ENCODE data around the gene LRBA.

Gene LRBA

DNA sequence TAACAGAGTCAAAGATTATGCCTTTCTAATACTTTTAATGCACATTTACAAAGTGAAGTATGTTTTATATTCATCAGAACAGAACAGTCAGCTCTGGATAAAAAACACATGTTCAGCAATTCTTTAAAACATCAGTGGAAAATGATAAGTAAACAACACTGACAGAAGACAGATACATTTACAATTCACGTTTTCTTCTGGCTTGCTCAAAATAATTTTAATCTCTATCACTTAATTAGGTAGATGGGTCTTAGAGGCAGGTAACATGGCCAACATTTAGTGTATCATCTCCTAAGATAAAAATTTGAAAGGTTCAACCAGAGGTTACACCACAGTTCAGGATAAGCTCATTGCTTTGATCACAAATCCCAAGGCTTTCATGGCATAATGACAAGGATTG, 589.9 kb downstream of the LRBA start:
- Mint-ChIP-seq H3K27ac (ENCODE audit: low read depth) (no peak overlapping the region), H3K4me1 (no peaks in the 10 kb centered on the region)
- no peak for DNase-seq (ENCODE audit: low spot score in 2 of 2)

GRCh38 chr4:150423503-150423902, 591.6 kb downstream of the LRBA start:
- H3K4me3 Mint-ChIP-seq: no peak overlapping the region
- no peaks in the 10 kb centered on the region for H3K4me1 Mint-ChIP-seq
- H3K9me3 Mint-ChIP-seq: no peaks in the 10 kb centered on the region
- H3K27ac Mint-ChIP-seq (ENCODE audit: low read depth): peak overlapping the region; percentile 23
- H3K36me3 Mint-ChIP-seq (ENCODE audit: insufficient read depth): peaks cover 3% of the 10 kb centered on the region
- ATAC-seq (replicated peaks; ENCODE audit: extremely low read depth, poor library complexity, severe bottlenecking) (no peak), DNase-seq (ENCODE audit: low spot score in 2 of 2) (no peak)
- no peaks in the 10 kb centered on the region for H3K27me3 Mint-ChIP-seq

More for the DNA sequence above, 589.9 kb downstream of the LRBA start:
- H3K27me3 Mint-ChIP-seq: no peaks in the 10 kb centered on the region
- no peak overlapping the region for H3K4me3 Mint-ChIP-seq
- ATAC-seq (replicated peaks; ENCODE audit: extremely low read depth, poor library complexity, severe bottlenecking): no peak
- H3K36me3 Mint-ChIP-seq (ENCODE audit: insufficient read depth): peaks cover 3% of the 10 kb centered on the region
- H3K9me3 Mint-ChIP-seq: no peaks in the 10 kb centered on the region

GRCh38 chr4:150423074-150423473, 592.0 kb downstream of the LRBA start:
- no peaks in the 10 kb centered on the region for H3K4me1 Mint-ChIP-seq
- DNase-seq (ENCODE audit: low spot score in 2 of 2): no peak
- no peak for ATAC-seq (replicated peaks; ENCODE audit: extremely low read depth, poor library complexity, severe bottlenecking)
- no peak overlapping the region for H3K4me3 Mint-ChIP-seq
- peaks cover 3% of the 10 kb centered on the region for H3K36me3 Mint-ChIP-seq (ENCODE audit: insufficient read depth)
- H3K27me3 Mint-ChIP-seq: no peaks in the 10 kb centered on the region
- no peaks in the 10 kb centered on the region for H3K9me3 Mint-ChIP-seq
- H3K27ac Mint-ChIP-seq (ENCODE audit: low read depth): peak overlapping the region; percentile 23

- DNase-seq (ENCODE audit: low spot score in 2 of 2) (no peak), ATAC-seq (replicated peaks; ENCODE audit: extremely low read depth, poor library complexity, severe bottlenecking) (no peak)
- Mint-ChIP-seq H3K4me3 (no peak overlapping the region), H3K27me3 (no peaks in the 10 kb centered on the region), H3K9me3 (no peaks in the 10 kb centered on the region), H3K4me1 (no peaks in the 10 kb centered on the region), H3K27ac (ENCODE audit: low read depth) (no peak overlapping the region), H3K36me3 (ENCODE audit: insufficient read depth) (peaks cover 3% of the 10 kb centered on the region)
Observed at GRCh38 chr4:150421612-150422011, 593.5 kb downstream of the LRBA start.

DNA sequence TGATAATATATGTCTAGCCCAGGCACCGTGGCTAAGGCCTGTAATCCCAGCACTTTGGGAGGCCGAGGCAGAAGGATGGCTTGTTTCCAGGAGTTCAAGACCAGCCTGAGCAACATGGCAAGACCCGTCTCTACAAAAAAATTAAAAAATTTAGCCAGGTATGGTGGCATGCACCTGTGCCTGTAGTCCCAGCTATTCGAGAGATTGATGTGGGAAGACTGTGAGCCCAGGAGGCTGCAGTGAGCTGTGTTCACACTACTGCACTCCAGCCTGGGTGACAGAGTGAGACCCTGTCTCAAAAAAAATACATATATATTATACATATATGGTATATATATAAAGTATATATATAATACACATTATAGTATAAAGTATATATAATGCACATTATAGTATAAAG, 595.1 kb downstream of the LRBA start:
- ATAC-seq (replicated peaks; ENCODE audit: extremely low read depth, poor library complexity, severe bottlenecking): no peak
- H3K27ac Mint-ChIP-seq (ENCODE audit: low read depth): no peak overlapping the region
- no peak for DNase-seq (ENCODE audit: low spot score in 2 of 2)
- no peak overlapping the region for H3K4me3 Mint-ChIP-seq
- no peaks in the 10 kb centered on the region for H3K4me1 Mint-ChIP-seq
- no peaks in the 10 kb centered on the region for H3K27me3 Mint-ChIP-seq
- H3K9me3 Mint-ChIP-seq: no peaks in the 10 kb centered on the region
- H3K36me3 Mint-ChIP-seq (ENCODE audit: insufficient read depth): peaks cover 5% of the 10 kb centered on the region

DNA sequence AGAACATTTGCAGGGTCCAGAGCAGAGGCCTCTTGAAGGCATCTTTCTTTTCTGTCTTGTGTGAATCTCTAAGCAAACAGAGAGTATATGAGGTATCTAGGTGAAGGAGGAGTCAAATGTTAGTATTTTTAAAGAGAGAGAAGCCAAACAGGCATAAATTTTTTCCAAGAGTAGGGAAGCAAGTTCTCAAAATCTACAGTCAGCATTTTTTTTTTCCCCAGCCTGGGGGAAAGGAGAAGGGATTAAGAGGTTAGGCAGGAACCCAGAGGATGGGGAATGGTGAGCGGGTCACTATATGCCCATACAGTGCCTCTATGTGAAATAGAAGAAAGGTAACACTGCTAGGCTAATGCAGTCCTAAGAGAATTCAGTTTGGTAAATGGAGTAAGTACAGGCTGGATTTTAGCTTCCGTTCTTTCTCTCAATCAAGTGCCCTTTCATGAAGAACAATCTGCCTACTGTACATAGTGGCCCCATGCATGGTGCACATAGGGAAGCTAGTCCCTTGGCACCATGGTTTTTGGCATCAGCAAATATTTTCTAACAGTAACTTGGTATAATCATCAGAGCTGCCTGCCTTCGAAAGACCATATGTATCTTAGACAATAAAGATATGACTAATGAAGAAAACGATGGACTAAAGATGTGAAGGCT, 596.2 kb downstream of the LRBA start:
- Mint-ChIP-seq H3K4me3 (no peak overlapping the region), H3K36me3 (ENCODE audit: insufficient read depth) (peaks cover 5% of the 10 kb centered on the region), H3K27ac (ENCODE audit: low read depth) (no peak overlapping the region), H3K9me3 (no peaks in the 10 kb centered on the region), H3K4me1 (no peaks in the 10 kb centered on the region), H3K27me3 (no peaks in the 10 kb centered on the region)
- DNase-seq (ENCODE audit: low spot score in 2 of 2) (no peak), ATAC-seq (replicated peaks; ENCODE audit: extremely low read depth, poor library complexity, severe bottlenecking) (no peak)

GRCh38 chr4:150415213-150415612, 599.9 kb downstream of the LRBA start:
- Mint-ChIP-seq H3K36me3 (ENCODE audit: insufficient read depth) (peaks cover 2% of the 10 kb centered on the region), H3K4me1 (peaks cover 5% of the 10 kb centered on the region), H3K27me3 (no peaks in the 10 kb centered on the region), H3K27ac (ENCODE audit: low read depth) (no peak overlapping the region), H3K9me3 (no peaks in the 10 kb centered on the region), H3K4me3 (no peak overlapping the region)
- DNase-seq (ENCODE audit: low spot score in 2 of 2) (no peak), ATAC-seq (replicated peaks; ENCODE audit: extremely low read depth, poor library complexity, severe bottlenecking) (no peak)

DNA sequence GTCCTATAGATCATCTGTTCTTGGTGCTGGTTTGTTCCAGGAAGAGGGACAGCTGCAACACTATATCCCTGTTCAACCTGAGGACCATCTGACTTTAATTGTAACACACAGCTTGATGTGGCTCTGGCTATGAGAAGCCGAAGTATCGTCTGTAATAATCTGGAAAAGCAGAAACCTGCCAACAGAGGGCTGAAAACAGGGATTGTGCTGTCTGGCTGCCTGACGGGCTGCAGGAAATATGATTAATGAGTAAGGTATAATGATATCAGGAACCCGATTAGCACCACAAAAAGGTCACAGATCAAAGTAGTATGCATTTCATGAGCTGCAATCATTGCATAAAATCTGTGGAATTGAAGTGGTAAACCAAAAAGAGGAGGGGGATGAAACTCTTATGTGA, 603.6 kb downstream of the LRBA start:
- DNase-seq (ENCODE audit: low spot score in 2 of 2): no peak
- H3K27ac Mint-ChIP-seq (ENCODE audit: low read depth): no peak overlapping the region
- H3K9me3 Mint-ChIP-seq: no peaks in the 10 kb centered on the region
- H3K4me1 Mint-ChIP-seq: peaks cover 5% of the 10 kb centered on the region
- ATAC-seq (replicated peaks; ENCODE audit: extremely low read depth, poor library complexity, severe bottlenecking): no peak
- H3K36me3 Mint-ChIP-seq (ENCODE audit: insufficient read depth): peaks cover 4% of the 10 kb centered on the region
- no peaks in the 10 kb centered on the region for H3K27me3 Mint-ChIP-seq
- no peak overlapping the region for H3K4me3 Mint-ChIP-seq

DNA sequence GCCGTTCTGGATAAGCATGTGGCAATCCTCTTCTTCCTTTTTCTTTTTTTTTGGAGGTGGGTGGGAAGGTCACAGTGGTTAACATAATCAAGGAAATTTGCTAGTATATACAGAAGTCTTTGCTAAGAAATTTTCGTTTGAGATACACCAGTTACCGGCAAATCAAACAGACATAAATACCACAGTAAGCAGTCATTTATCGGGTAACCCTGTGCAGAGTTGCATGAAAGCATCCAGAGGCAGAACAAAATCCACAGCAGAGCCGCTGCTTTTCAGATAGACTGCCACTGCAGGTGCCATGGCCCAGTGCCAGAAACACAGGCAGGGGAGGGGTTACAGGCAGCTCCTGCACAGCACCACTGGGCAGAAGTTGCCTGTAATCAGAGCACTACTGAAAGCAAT, 612.2 kb downstream of the LRBA start:
- H3K27ac Mint-ChIP-seq (ENCODE audit: low read depth): no peak overlapping the region
- no peak for ATAC-seq (replicated peaks; ENCODE audit: extremely low read depth, poor library complexity, severe bottlenecking)
- no peak for DNase-seq (ENCODE audit: low spot score in 2 of 2)
- no peaks in the 10 kb centered on the region for H3K27me3 Mint-ChIP-seq
- no peaks in the 10 kb centered on the region for H3K4me1 Mint-ChIP-seq
- no peak overlapping the region for H3K4me3 Mint-ChIP-seq
- H3K36me3 Mint-ChIP-seq (ENCODE audit: insufficient read depth): peaks cover 6% of the 10 kb centered on the region
- H3K9me3 Mint-ChIP-seq: no peaks in the 10 kb centered on the region

DNA sequence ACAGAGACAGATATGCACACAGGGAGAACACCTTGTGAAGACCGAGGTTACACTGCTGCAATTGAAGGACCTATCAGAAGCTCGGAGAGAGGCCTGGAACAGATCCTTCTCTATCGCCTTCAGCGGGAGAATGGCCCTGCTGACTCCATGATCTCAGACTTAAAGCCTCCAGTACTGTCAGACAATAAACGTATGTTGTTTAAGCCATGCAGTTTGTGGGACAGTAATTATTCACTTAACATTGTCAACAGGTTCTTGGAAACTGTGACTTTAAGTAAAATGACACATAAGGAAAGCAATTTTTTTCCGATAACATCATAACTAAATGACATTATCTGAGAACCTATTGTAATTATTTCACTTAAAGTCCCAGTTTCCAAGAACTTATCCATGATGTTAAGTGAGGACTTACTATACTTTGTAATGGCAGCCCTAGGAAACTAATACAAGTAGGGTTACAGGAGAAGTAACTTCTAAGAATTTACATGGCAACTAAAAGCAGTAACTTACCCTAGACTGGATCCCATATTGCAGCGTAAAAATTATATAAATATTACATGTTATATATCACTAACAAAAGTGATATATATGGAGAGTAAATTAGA, 613.9 kb downstream of the LRBA start:
- Mint-ChIP-seq H3K36me3 (ENCODE audit: insufficient read depth) (peaks cover 4% of the 10 kb centered on the region), H3K4me1 (no peaks in the 10 kb centered on the region), H3K9me3 (no peaks in the 10 kb centered on the region), H3K27me3 (no peaks in the 10 kb centered on the region), H3K27ac (ENCODE audit: low read depth) (no peak overlapping the region), H3K4me3 (no peak overlapping the region)
- ATAC-seq (replicated peaks; ENCODE audit: extremely low read depth, poor library complexity, severe bottlenecking) (no peak), DNase-seq (ENCODE audit: low spot score in 2 of 2) (no peak)

GRCh38 chr4:150395872-150396271, 619.2 kb downstream of the LRBA start:
- no peaks in the 10 kb centered on the region for H3K9me3 Mint-ChIP-seq
- DNase-seq (ENCODE audit: low spot score in 2 of 2) (no peak), ATAC-seq (replicated peaks; ENCODE audit: extremely low read depth, poor library complexity, severe bottlenecking) (no peak)
- peak overlapping the region; percentile 7 for H3K27ac Mint-ChIP-seq (ENCODE audit: low read depth)
- no peaks in the 10 kb centered on the region for H3K27me3 Mint-ChIP-seq
- H3K36me3 Mint-ChIP-seq (ENCODE audit: insufficient read depth): peaks cover 4% of the 10 kb centered on the region
- H3K4me3 Mint-ChIP-seq: no peak overlapping the region
- H3K4me1 Mint-ChIP-seq: no peaks in the 10 kb centered on the region

- no peak for ATAC-seq (replicated peaks; ENCODE audit: extremely low read depth, poor library complexity, severe bottlenecking)
- Mint-ChIP-seq H3K27ac (ENCODE audit: low read depth) (no peak overlapping the region), H3K4me1 (no peaks in the 10 kb centered on the region), H3K27me3 (no peaks in the 10 kb centered on the region), H3K9me3 (no peaks in the 10 kb centered on the region), H3K36me3 (ENCODE audit: insufficient read depth) (peaks cover 6% of the 10 kb centered on the region), H3K4me3 (no peak overlapping the region)
- DNase-seq (ENCODE audit: low spot score in 2 of 2): no peak
Observed at GRCh38 chr4:150394046-150394445, 621.0 kb downstream of the LRBA start.

DNA sequence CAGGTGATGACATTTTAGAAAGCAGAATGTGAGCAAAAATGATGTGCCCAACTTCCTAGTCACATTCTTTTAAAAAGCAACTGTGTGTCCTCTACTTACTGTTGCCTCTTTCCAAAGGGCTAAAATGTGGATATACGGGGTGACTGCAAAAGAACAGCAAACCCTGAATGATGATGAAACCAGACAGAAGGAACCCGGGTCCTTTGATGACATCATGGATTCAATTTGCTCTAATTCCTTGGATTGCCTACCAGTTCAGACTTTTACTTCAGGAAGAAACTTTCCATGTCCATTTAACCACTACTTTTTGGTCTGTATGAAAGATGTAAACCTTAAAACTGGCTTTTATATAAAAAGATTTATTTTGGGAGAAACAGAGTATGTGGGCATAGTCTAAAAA, 624.0 kb downstream of the LRBA start:
- no peak for ATAC-seq (replicated peaks; ENCODE audit: extremely low read depth, poor library complexity, severe bottlenecking)
- Mint-ChIP-seq H3K36me3 (ENCODE audit: insufficient read depth) (peaks cover 6% of the 10 kb centered on the region), H3K27me3 (no peaks in the 10 kb centered on the region), H3K4me3 (no peak overlapping the region), H3K4me1 (peaks cover 5% of the 10 kb centered on the region), H3K27ac (ENCODE audit: low read depth) (no peak overlapping the region), H3K9me3 (no peaks in the 10 kb centered on the region)
- no peak for DNase-seq (ENCODE audit: low spot score in 2 of 2)
